ENCODE measurements around the gene HPDL. TPM values are rescaled to one million over a fixed set of nuclear protein-coding genes. Genes with fewer than 3 reads are reported as not detected.

HPDL gene
- total RNA-seq, 1 donor from 2014 or later, result 31.0 TPM

- intact Hi-C loops (cut with micrococcal nuclease), result loop anchor here (1.0 to 10.0 kb wide), 14 partner anchors 23 to 949 kb away; partner anchors contain the start of genes ARMH1, EIF2B3, ERI3 and GPBP1L1
- no peaks in the 10 kb centered on the region for H3K9me3 Mint-ChIP-seq
- H3K36me3 Mint-ChIP-seq (ENCODE audit: low read depth), result peaks cover 1% of the 10 kb centered on the region
- H3K4me3 Mint-ChIP-seq, result peak overlapping the region; percentile 92
- H3K27me3 Mint-ChIP-seq (ENCODE audit: insufficient read depth), result no peaks in the 10 kb centered on the region
- peak; percentile 87 for DNase-seq (ENCODE audit: low spot score)
- peaks cover 50% of the 10 kb centered on the region for H3K4me1 Mint-ChIP-seq (ENCODE audit: low read depth)
- H3K27ac Mint-ChIP-seq, result peak overlapping the region; percentile 93
Measured at GRCh38 chr1:45303520-45304310, 23.0 kb upstream of the HPDL start.

GRCh38 chr1:45304311-45305081, 22.2 kb upstream of the HPDL start:
- Mint-ChIP-seq H3K36me3 (ENCODE audit: low read depth) (peaks cover 1% of the 10 kb centered on the region), H3K9me3 (no peaks in the 10 kb centered on the region), H3K4me1 (ENCODE audit: low read depth) (peaks cover 50% of the 10 kb centered on the region), H3K27ac (peak overlapping the region; percentile 93), H3K4me3 (peak overlapping the region; percentile 92), H3K27me3 (ENCODE audit: insufficient read depth) (no peaks in the 10 kb centered on the region)
- intact Hi-C loops (cut with micrococcal nuclease), result loop anchor here (5.0 to 10.0 kb wide), 3 partner anchors 362 to 950 kb away; partner anchors contain the start of gene ERI3
- DNase-seq (ENCODE audit: low spot score), result no peak

DNA sequence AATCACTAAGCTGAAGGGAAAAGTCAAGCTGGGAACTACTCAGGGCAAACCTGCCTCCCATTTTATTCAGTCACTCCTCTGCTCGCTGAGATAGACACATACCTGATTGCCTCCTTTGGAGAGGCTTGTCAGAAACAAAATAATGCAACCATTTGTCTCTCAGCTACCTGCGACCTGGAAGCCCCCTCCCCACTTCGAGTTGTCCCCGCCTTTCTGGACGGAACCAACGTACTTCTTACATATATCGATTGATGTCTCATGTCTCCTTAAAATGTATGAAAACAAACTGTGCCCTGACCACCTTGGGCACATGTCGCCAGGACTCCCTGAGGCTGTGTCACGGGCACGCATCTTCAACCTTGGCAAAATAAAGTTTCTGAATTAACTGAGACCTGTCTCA, 21.5 kb upstream of the HPDL start:
- H3K36me3 Mint-ChIP-seq (ENCODE audit: low read depth), result peaks cover 1% of the 10 kb centered on the region
- H3K27ac Mint-ChIP-seq, result peak overlapping the region; percentile 61
- H3K27me3 Mint-ChIP-seq (ENCODE audit: insufficient read depth), result no peaks in the 10 kb centered on the region
- DNase-seq (ENCODE audit: low spot score), result no peak
- H3K4me3 Mint-ChIP-seq, result peak overlapping the region; percentile 92
- intact Hi-C loops (cut with micrococcal nuclease), result loop anchor here (10.0 kb wide), 1 partner anchor 950 kb away; the partner anchor contains the start of gene ERI3
- H3K9me3 Mint-ChIP-seq, result no peaks in the 10 kb centered on the region
- H3K4me1 Mint-ChIP-seq (ENCODE audit: low read depth), result peaks cover 48% of the 10 kb centered on the region

DNA sequence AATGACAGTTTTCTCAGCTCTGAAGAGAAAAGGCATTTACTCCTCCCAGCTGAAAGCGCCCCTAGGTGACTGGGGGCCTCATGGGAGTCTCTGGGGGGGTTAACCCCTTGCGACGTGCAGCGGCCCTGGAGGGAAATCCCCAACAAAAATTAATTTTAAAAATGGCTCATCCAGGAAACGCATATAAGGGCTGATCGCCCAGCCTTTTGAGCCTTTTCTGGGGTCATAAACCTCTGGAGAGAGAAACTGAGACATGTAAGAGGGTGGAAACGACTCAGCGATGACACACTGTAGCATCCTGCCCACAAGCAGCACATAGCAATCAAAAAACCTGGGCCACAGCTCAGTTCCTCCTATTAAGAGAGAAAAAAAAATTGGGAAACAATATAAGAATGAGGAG, 20.4 kb upstream of the HPDL start:
- Mint-ChIP-seq H3K27ac (peak overlapping the region; percentile 51), H3K4me3 (peak overlapping the region; percentile 92), H3K9me3 (no peaks in the 10 kb centered on the region), H3K27me3 (ENCODE audit: insufficient read depth) (no peaks in the 10 kb centered on the region), H3K36me3 (ENCODE audit: low read depth) (peaks cover 1% of the 10 kb centered on the region), H3K4me1 (ENCODE audit: low read depth) (peaks cover 43% of the 10 kb centered on the region)
- DNase-seq (ENCODE audit: low spot score), result no peak
- intact Hi-C loops (cut with micrococcal nuclease), result loop anchor here (10.0 kb wide), 1 partner anchor 952 kb away; the partner anchor contains the start of gene ERI3

DNA sequence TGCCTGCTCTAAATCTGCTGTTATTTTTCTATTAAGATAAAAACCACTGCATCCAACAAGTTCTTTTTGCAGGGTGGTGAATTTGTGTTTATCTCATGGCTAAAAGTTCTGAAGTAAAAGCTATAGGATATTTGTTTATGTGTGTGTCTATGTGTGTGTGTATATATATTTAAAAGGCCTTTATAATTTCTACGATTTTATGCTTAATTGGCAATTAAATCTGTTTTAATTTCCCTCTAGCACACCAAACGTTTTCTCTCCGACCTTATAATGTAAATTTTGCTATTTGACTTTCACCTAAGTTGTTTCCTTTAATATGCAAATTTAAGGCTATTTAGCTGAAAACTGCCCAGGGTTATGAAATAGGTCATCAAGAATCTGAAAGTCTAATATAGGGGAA, 19.8 kb upstream of the HPDL start:
- Mint-ChIP-seq H3K27me3 (ENCODE audit: insufficient read depth) (no peaks in the 10 kb centered on the region), H3K4me3 (no peak overlapping the region), H3K9me3 (no peaks in the 10 kb centered on the region), H3K27ac (no peak overlapping the region), H3K4me1 (ENCODE audit: low read depth) (peaks cover 38% of the 10 kb centered on the region), H3K36me3 (ENCODE audit: low read depth) (peaks cover 1% of the 10 kb centered on the region)
- no peak for DNase-seq (ENCODE audit: low spot score)
- intact Hi-C loops (cut with micrococcal nuclease), result loop anchor here (10.0 kb wide), 1 partner anchor 952 kb away; the partner anchor contains the start of gene ERI3

DNA sequence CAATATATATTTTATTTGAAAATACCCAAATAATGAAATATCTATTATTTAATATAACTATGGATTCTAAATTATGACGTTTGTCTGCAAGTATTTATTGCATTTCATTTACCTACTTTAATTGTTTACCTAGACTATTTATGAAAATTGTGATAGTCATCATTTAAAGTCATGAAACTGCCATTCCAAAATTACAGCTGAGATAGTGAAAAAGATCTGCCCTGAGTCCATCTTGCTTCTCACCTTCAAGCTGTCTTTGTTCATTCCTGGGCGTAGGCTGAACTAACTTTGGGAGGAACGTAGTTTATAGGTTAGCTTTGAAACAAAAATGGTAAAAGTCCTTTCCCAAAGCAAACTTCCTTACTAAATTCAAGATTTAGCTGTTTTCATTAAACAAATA, 12.4 kb upstream of the HPDL start:
- Mint-ChIP-seq H3K27me3 (ENCODE audit: insufficient read depth) (no peaks in the 10 kb centered on the region), H3K36me3 (ENCODE audit: low read depth) (no peaks in the 10 kb centered on the region), H3K27ac (no peak overlapping the region), H3K9me3 (no peaks in the 10 kb centered on the region), H3K4me1 (ENCODE audit: low read depth) (no peaks in the 10 kb centered on the region), H3K4me3 (no peak overlapping the region)
- intact Hi-C loops (cut with micrococcal nuclease), result no loop called here
- no peak for DNase-seq (ENCODE audit: low spot score)

DNA sequence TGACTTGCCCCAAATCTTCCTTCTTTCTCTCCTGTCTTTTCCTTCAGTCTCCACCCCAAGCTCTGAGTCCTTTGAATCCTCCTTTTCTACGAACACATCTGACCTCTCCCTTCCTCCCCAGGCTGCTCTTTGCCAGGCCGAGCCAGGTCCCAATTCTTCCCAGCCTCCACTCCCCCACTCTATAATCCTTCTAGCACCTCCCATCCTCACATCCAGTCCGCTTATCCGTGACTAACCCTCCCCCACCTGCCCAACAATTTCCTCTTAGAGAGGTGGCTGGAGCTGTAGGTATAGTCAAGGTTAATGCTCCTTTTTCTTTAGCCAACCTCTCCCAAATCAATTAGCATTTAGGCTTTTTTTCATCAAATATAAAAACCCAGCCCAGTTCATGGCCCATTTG, 9.5 kb upstream of the HPDL start:
- H3K9me3 Mint-ChIP-seq, result no peaks in the 10 kb centered on the region
- H3K36me3 Mint-ChIP-seq (ENCODE audit: low read depth), result no peaks in the 10 kb centered on the region
- H3K27ac Mint-ChIP-seq, result no peak overlapping the region
- no peak for DNase-seq (ENCODE audit: low spot score)
- intact Hi-C loops (cut with micrococcal nuclease), result no loop called here
- H3K4me1 Mint-ChIP-seq (ENCODE audit: low read depth), result no peaks in the 10 kb centered on the region
- no peak overlapping the region for H3K4me3 Mint-ChIP-seq
- peaks cover 2% of the 10 kb centered on the region for H3K27me3 Mint-ChIP-seq (ENCODE audit: insufficient read depth)

DNA sequence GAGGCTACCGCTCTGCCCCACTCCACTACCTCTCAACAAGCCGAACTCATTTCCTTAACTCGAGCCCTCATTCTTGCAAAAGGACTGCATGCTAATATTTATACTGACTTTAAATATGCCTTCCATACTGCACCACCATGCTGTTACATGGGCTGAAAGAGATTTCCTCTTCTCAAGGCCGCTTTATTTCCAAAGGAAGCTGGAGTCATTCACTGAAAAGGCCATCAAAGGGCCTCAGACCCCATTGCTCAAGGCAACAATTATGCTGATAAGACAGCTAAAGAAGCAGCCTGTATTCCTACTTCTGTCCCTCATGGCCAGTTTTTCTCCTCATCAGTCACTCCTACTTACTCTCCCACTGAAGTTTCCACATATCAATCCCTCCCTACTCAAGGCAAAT, 6.9 kb upstream of the HPDL start:
- Mint-ChIP-seq H3K27me3 (ENCODE audit: insufficient read depth) (peaks cover 5% of the 10 kb centered on the region), H3K4me1 (ENCODE audit: low read depth) (no peaks in the 10 kb centered on the region), H3K9me3 (no peaks in the 10 kb centered on the region), H3K36me3 (ENCODE audit: low read depth) (no peaks in the 10 kb centered on the region), H3K27ac (no peak overlapping the region), H3K4me3 (no peak overlapping the region)
- intact Hi-C loops (cut with micrococcal nuclease), result no loop called here
- no peak for DNase-seq (ENCODE audit: low spot score)

GRCh38 chr1:45321444-45321843, 5.3 kb upstream of the HPDL start:
- intact Hi-C loops (cut with micrococcal nuclease), result no loop called here
- H3K9me3 Mint-ChIP-seq, result no peaks in the 10 kb centered on the region
- H3K27ac Mint-ChIP-seq, result no peak overlapping the region
- H3K27me3 Mint-ChIP-seq (ENCODE audit: insufficient read depth), result peaks cover 5% of the 10 kb centered on the region
- no peak for DNase-seq (ENCODE audit: low spot score)
- H3K4me3 Mint-ChIP-seq, result no peak overlapping the region
- no peaks in the 10 kb centered on the region for H3K36me3 Mint-ChIP-seq (ENCODE audit: low read depth)
- H3K4me1 Mint-ChIP-seq (ENCODE audit: low read depth), result no peaks in the 10 kb centered on the region

GRCh38 chr1:45322486-45323040, 4.1 kb upstream of the HPDL start:
- intact Hi-C loops (cut with micrococcal nuclease), result no loop called here
- Mint-ChIP-seq H3K36me3 (ENCODE audit: low read depth) (no peaks in the 10 kb centered on the region), H3K27me3 (ENCODE audit: insufficient read depth) (peaks cover 5% of the 10 kb centered on the region), H3K27ac (no peak overlapping the region), H3K4me1 (ENCODE audit: low read depth) (no peaks in the 10 kb centered on the region), H3K4me3 (no peak overlapping the region), H3K9me3 (no peaks in the 10 kb centered on the region)
- DNase-seq (ENCODE audit: low spot score), result no peak

- peaks cover 5% of the 10 kb centered on the region for H3K27me3 Mint-ChIP-seq (ENCODE audit: insufficient read depth)
- no peaks in the 10 kb centered on the region for H3K9me3 Mint-ChIP-seq
- no peak for DNase-seq (ENCODE audit: low spot score)
- intact Hi-C loops (cut with micrococcal nuclease), result loop anchor here (1.0 kb wide), 2 partner anchors 14 to 23 kb away; partner anchors contain the start of genes MUTYH and TOE1
- peak overlapping the region; percentile 81 for H3K4me3 Mint-ChIP-seq
- peaks cover 15% of the 10 kb centered on the region for H3K4me1 Mint-ChIP-seq (ENCODE audit: low read depth)
- peaks cover 10% of the 10 kb centered on the region for H3K36me3 Mint-ChIP-seq (ENCODE audit: low read depth)
- H3K27ac Mint-ChIP-seq, result no peak overlapping the region
Measured at GRCh38 chr1:45325851-45326506, 716 bp upstream of the HPDL start.

DNA sequence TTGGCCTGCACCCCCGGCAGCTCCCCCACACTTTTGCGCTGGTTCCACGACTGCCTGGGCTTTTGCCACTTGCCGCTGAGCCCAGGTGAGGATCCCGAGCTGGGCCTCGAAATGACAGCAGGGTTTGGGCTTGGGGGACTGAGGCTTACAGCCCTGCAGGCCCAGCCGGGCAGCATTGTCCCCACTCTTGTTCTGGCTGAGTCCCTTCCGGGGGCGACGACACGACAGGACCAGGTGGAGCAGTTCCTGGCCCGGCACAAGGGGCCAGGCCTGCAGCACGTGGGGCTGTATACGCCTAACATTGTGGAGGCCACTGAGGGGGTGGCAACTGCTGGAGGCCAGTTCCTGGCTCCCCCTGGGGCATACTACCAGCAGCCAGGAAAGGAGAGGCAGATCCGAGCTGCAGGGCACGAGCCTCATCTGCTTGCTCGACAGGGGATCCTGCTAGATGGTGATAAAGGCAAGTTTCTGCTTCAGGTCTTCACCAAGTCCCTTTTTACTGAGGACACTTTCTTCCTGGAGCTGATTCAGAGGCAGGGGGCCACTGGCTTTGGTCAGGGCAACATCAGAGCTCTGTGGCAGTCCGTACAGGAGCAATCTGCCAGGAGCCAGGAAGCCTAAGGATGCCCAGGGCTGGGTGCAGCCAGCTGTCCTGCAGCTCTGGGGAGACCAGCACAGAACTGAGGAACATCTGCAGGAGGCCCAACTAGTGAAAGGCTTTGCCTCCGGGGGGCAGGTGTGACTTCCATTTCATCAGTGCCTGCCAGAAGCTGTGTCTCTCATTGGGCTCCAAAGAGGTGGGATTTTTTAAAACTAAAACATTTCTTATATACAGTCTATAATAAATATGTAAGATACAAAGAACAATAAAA, 1.2 kb downstream of the HPDL start:
- Mint-ChIP-seq H3K27me3 (ENCODE audit: insufficient read depth) (no peaks in the 10 kb centered on the region), H3K4me1 (ENCODE audit: low read depth) (peaks cover 15% of the 10 kb centered on the region), H3K27ac (peak overlapping the region; percentile 63), H3K9me3 (no peaks in the 10 kb centered on the region), H3K36me3 (ENCODE audit: low read depth) (peaks cover 10% of the 10 kb centered on the region), H3K4me3 (peak overlapping the region; percentile 80)
- intact Hi-C loops (cut with micrococcal nuclease), result no loop called here
- no peak for DNase-seq (ENCODE audit: low spot score)

All from activated T-helper 1 cell treated with anti-CD3 and anti-CD28 coated beads, Interleukin-12 subunit alpha, Interleukin-12 subunit beta, Interleukin-2, Interleukin-4 antibody, amounts not matched to agents 30 ng/mL and 10 ng/mL and 1 ng/mL, durations not matched to agents 14 hours and 24 hours and 36 hours (primary cell).